Activated CD4-positive, alpha-beta T cell treated with anti-CD3 and anti-CD28 coated beads, Interleukin-2, amount 50 U/mL, for 24 hours (primary cell): ENCODE data around the gene CCNF.
"Not testable (repeated sequence)": the region's sequence is repeated elsewhere in the genome, so short reads cannot be mapped to it uniquely, and the experiment has no call there.

Experiments
- DNase-seq, 2 donors: peaks; one replicate each; pipeline ENCODE4 v3.0.0-alpha.2; 2020; ENCODE audit warnings: low read depth in 1 of 2, low spot score in 1 of 2

Gene CCNF, protein sequence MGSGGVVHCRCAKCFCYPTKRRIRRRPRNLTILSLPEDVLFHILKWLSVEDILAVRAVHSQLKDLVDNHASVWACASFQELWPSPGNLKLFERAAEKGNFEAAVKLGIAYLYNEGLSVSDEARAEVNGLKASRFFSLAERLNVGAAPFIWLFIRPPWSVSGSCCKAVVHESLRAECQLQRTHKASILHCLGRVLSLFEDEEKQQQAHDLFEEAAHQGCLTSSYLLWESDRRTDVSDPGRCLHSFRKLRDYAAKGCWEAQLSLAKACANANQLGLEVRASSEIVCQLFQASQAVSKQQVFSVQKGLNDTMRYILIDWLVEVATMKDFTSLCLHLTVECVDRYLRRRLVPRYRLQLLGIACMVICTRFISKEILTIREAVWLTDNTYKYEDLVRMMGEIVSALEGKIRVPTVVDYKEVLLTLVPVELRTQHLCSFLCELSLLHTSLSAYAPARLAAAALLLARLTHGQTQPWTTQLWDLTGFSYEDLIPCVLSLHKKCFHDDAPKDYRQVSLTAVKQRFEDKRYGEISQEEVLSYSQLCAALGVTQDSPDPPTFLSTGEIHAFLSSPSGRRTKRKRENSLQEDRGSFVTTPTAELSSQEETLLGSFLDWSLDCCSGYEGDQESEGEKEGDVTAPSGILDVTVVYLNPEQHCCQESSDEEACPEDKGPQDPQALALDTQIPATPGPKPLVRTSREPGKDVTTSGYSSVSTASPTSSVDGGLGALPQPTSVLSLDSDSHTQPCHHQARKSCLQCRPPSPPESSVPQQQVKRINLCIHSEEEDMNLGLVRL

GRCh38 chr16:2429034-2429770 is at the start of gene CCNF:
Gene CCNF (plus strand): TSS chr16:2429447. CDS start chr16:2429482, 35 bp downstream.
- DNase-seq: peak; percentile 95 to 96

DNA sequence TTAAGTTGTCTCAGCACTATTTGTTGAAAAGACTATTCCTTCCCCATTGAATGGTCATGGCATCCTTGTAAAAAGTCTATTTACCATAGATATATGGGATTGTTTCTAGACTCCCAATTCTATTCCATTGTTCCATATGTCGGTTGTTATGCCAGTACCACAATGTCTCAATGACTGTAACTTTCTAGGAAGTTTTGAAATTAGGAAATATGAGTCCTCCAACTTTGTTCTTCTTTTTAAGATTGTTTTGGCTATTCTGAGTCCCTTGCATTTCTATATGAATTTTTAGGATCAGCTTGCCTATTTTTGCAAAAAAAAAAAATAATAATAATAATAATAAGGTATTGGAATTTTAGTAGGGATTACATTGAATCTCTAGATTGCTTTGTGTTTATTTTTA is 45.7 kb upstream of the CCNF start:
- DNase-seq: no peak

- no peak for DNase-seq
Measured at GRCh38 chr16:2384426-2384825, 44.8 kb upstream of the CCNF start.

DNA sequence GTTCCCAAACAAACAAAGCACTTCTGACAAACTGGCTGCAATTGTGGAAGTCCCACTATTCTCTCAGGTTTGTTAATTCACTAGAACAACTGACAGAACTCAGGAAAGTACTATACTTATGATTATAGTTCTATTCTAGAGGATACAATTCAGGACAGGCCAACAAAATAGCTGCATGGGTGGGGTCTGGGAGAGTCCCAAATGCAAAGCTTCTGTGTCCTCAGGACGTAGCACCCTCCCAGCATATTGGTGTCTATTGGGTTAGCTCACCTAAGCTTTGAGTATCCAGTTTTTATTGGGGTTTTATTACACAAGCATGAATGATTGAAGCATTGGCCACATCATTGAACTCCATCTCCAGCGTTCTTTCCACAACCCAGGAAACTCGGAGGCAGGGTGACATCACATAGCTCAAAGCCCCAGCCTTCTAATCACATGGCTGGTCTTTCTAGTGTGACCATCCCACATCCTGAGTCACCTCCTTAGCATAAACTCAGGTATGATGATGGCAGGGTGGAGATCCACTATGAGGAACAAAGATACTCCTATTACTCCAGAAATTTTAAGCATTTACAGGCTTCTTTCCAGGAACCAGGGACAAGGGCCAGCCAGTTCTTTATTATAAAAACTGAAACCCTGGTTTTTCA is 43.9 kb upstream of the CCNF start:
- no peak for DNase-seq

- DNase-seq: not testable (repeated sequence)
Measured at GRCh38 chr16:2385982-2386381, 43.3 kb upstream of the CCNF start.

DNA sequence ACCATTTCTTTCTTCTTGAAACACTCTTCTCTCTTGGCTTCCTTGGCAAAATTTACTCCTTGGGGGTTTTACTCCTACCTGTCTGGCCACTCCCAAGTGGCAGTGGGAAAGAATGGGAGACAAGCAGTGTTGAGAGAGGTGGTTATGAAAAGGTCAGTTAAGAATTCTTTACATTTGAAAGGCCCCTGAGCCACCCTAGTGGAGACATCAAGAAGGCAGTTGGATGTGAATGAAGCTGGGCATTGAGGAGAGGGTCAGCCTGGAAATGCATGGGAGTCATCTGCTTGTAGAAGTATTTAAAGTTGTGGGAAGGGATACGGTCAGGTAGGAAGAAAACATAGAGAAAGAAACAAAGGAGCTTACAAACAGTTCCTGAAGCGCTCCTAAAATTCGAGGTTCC is 42.3 kb upstream of the CCNF start:
- DNase-seq: no peak

DNA sequence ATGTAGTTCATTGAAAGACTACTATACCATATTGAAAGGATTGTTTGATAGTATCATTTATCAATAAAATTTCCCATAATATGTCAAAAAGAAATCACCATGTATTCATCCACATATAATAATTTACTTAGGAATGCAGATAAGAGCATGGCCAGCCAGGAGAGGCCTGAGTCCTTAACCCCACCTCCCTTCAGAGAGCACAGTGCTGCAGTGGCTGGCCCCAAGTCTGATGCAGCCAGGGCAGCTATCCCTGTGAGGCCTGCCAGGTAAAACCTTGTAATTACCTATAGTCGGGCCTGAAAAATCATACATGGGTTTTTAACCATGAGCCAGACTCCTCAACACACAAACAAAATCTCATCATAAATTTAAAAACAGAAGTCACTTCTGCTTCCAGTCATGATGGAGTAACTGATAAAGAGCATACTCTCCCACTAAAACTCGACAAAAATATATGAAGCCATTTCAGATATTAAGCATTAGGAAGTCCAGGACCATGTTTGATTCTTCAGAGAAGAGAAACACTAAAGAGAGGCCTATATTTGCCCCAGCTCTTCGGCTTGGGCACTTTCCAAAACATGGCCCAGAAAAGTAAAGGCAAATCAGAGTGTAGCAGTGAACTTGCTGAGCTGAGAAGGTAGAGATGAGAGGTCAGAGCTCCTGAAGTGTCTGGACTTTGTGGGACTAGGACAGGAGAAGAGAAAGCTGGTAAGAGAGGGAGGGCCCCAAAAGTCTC is 40.9 kb upstream of the CCNF start:
- DNase-seq: no peak

DNA sequence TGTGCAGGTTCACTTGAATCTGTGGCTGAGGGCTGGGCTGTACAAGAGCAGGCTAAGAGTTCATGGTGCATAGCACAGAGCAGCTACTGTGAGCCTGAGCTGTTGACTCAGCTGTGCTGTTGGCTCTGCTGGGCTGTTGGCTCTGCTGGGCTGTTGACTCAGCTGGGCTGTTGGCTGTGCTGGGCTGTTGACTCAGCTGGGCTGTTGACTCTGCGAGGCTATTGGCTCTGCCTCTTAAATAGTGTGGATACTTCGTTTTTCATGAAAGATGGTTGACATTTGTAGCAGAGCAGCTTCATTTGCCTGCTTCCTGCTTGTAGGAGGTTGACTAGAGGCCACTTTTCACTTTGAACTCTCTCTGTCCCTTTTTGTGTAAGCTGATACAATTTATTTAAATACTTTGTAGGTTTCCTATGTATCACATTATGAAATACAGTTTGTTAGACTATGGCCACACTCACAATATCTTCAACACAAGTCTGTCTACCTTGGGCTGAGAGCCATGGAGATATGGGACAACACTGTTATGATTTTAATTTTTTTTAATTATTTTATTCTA is 40.3 kb upstream of the CCNF start:
- no peak for DNase-seq

DNA sequence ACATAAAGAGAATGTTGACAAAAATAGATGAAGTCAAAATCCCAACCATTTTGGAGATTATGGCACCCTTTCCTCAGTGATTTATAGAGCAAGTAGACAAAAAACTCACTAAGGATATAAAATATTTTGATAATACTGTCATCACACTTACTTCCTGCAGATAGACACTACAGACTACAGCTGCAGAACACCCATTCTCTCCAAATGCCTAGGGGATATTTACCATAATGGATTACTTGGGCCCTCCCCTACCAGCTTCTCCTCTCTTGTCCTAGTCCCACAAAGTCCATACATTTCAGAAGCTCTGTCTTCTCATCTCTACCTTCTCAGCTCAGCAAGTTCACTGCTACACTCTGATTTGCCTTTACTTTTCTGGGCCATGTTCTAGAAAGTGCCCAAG is 37.2 kb upstream of the CCNF start:
- DNase-seq: no peak

DNA sequence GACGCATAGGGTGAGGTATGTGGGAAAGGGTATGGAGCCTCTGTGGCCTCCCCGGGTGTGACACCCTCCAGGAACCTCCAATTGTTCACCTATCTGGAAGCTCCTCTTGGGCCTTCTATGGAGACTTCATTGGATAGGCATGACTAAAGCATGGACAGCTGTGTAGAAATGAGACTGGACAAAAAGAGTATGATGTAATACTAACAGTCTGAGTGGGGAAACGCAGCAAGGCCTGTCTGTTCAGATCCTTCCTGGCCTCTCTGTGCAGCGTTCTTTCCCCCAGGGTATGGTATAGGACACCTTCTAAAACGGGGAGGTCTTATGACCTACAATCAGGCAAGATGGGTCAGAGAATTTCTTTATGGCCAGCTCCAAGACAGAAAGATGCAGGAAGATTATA is 30.7 kb upstream of the CCNF start:
- DNase-seq: no peak

DNA sequence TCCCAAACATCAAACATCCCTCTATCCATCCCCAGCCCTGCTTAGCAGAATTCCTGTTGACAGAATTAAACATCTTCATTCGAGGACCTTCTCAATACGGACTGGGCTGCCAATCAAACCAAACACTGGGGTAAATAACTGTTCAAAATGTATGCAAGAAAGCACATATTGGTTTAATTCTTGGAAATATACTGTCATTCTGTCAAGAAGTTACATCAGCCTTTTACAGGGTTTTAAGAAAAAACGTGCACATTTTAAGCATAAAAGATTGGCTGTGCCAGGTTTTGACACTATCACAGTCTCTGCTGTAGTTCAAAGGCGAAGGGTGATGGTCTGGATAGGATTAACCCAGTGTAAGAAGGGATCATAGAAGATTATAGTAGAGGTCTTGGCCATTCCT is 25.1 kb upstream of the CCNF start:
- no peak for DNase-seq

- no peak for DNase-seq
Measured at GRCh38 chr16:2415085-2415484, 14.2 kb upstream of the CCNF start.

GRCh38 chr16:2420035-2420434 is 9.2 kb upstream of the CCNF start:
- DNase-seq: no peak

DNA sequence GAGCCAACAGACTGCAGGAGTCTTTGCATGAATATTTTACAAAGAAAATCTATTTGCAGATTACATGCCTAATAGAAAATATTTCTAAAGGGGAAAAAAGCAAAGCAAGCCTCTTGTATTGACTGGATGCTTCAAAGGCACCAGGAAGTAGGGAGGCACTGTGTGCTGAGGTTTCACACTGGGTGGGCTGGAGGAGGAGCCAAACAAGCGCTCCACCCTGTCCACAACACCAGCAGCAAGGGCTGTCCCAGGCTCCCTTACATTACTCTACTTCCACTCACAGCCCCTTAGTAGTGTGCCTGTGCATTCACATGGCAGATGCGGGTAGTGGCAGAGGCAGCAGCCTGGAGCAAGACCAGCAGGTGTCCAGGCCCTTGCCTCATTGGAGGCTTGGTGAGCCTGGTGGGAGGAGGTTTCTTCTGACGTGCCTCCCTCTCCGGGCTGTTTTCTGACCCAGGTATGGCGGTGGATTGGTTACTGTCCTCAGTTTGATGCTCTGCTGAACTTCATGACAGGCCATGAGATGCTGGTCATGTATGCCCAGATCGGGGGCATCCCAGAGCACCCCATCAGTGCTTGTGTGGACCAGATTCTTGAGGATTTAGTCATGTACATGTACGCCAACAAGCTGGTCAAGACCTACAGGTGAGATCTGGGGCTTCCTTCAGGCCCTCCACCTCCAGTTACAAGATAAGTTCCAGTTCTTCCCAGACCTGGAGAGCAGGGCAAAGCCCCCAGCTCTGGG is 7.0 kb upstream of the CCNF start:
- no peak for DNase-seq

DNA sequence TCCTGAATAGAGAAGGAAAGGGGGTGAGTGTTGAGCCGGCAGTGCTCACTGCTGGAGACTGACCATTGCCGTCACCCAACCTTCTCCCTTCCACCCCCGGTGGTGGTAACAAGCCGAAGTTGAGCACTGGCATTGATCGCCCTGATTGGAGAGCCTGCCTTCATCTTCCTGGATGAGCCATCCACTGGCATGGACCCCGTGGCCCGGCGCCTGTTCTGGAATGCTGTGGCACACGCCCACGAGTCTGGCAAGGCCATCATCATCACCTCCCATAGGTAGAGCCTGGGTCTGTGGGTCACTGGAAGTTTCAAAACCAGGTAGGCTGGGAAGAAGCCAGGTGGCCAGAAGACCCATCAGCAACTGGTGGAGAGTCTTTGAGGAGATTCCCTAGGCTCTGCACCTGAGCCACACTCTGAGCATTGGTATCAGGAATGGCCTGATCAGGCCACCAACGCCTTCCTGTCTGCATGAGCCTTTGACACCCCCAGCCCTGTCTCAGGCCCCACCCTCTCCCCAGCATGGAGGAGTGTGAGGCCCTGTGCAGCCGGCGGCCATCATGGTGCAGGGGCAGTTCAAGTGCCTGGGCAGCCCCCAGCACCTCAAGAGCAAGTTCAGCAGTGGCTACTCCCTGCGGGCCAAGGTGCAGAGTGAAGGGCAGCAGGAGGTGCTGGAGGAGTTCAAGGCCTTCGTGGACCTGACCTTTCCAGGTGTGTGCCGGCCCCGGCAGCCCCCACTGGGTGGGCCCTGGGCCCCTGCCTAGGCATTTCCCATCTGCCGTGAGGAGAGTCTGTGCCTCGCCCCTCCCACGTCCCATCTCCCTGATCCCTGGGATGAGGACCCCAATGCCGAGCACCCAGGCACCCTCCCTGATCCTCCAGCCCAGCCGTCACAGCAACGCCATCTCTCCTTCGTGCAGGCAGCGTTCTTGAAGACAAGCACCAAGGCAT is 4.9 kb upstream of the CCNF start:
- no peak for DNase-seq

DNA sequence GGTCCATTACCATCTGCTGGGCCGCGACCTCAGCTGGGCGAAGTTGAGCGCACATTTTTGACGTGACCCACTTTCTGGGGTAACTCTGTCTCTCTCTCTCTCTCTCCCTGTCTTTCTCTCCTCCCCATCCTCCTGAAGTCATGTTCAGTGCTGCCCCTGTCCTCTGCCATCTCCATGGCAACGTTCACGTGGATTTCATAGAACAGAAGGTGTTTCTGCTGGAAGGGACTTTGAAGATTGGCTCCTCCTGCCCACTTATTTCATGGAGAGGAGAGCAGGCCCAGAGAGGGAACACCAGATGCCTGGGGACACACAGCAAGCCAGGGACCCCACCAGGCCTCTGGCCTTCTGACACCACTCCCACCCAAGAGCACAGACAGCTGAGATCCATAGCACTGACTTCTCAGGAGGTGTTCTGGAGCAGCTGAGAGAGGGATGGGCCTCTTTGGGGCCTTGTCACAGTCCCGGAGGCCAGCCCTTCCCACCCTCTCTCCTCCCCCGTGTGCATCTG is 4.2 kb upstream of the CCNF start:
- DNase-seq: no peak

DNA sequence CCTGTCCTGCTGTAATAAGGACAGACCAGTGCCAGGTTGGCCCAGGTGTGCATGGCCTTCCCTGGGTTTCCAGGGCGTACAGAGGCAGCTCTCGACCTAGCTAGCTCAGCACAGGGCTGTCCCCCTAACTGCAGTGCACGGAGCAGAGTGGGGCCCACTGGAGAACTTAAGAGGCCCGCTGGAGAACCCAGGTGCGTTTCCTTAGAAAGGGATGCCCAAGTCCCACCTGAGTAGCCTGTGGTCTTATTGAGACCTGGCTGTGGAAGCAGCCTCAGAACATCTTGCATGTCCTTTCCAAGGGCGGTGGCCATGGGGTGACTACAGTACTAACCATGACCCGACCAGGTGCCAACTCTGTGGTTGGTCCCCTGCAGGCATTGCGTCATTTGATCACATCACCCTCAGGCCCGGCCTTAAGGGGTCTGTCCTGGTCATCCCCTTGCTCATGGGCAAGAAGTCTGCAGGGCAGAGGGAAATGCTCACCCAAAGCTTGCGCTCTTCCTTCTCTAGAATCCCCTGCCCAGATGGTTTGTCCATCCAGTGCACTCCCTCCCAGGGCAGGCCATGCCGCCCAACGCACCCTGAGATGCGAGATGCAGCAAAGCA is 3.3 kb upstream of the CCNF start:
- no peak for DNase-seq

- DNase-seq: no peak
Measured at GRCh38 chr16:2426941-2427361, 2.3 kb upstream of the CCNF start.
